SU-DHL-6 (cell line): ENCODE measurements around the gene PRDM16.

Experiments used
- H2AFZ ChIP-seq: fragments of 200-600 bp; sonication (generic); 2 replicates; pipeline ENCODE4 v1.6.1; 2014; ENCODE audit warnings: low read depth, mild to moderate bottlenecking, moderate library complexity, mixed read lengths, antibody characterized with exemption, low read length; ENCODE audit not compliant: severe bottlenecking
- H3F3A ChIP-seq: fragments of 200-600 bp; shearing (Covaris generic); 2 replicates; pipeline ENCODE4 v1.6.0; 2016; ENCODE audit warnings: antibody characterized with exemption, mild to moderate bottlenecking; ENCODE audit not compliant: insufficient read depth
- H3K27ac ChIP-seq: fragments of 200-600 bp; sonication (generic); 2 replicates; pipeline ENCODE4 v1.5.1; 2016; ENCODE audit warnings: low read depth, mild to moderate bottlenecking, low read length, moderate library complexity, mixed read lengths
- H3K27me3 ChIP-seq: fragments of 200-600 bp; sonication (generic), shearing (Covaris generic); 2 replicates; pipeline ENCODE4 v1.6.0; 2014; ENCODE audit warnings: mild to moderate bottlenecking, low read length
- H3K36me3 ChIP-seq: fragments of 200-600 bp; sonication (generic); 2 replicates; pipeline ENCODE4 v1.6.1; 2014; ENCODE audit warnings: mild to moderate bottlenecking, low read length, mixed read lengths
- H3K4me2 ChIP-seq: fragments of 300-600, 200-600 bp; shearing (Covaris generic), sonication (generic); 2 replicates; pipeline ENCODE4 v1.6.0; 2014; ENCODE audit warnings: low read length, low read depth, mild to moderate bottlenecking; ENCODE audit not compliant: poor library complexity, severe bottlenecking
- H3K4me3 ChIP-seq: fragments of 200-600 bp; sonication (generic); 2 replicates; pipeline ENCODE4 v1.5.1; 2014; ENCODE audit warnings: antibody characterized with exemption, low read length, mild to moderate bottlenecking, mixed read lengths; ENCODE audit not compliant: insufficient read depth, poor library complexity, severe bottlenecking
- H3K79me2 ChIP-seq: fragments of 200-600 bp; sonication (generic); 2 replicates; pipeline ENCODE4 v1.6.1; 2014; ENCODE audit warnings: mild to moderate bottlenecking, low read length, moderate library complexity; ENCODE audit not compliant: insufficient read depth
- H3K9ac ChIP-seq: fragments of 200-600 bp; sonication (generic); 2 replicates; pipeline ENCODE4 v1.7.0; 2014; ENCODE audit warnings: mild to moderate bottlenecking, low read length
- H3K9me2 ChIP-seq: fragments of 200-600 bp; sonication (generic); replicated peaks from 2 replicates; pipeline ENCODE4 v1.6.1; 2014; ENCODE audit warnings: low read length; ENCODE audit not compliant: insufficient read depth
- H3K9me3 ChIP-seq: fragments of 200-600 bp; sonication (generic); 2 replicates; pipeline ENCODE4 v1.6.1; 2014; ENCODE audit warnings: low read length, mixed read lengths; ENCODE audit not compliant: insufficient read depth
- H4K20me1 ChIP-seq: fragments of 200-600 bp; sonication (generic); 2 replicates; pipeline ENCODE4 v1.6.1; 2014; ENCODE audit warnings: low read depth, mild to moderate bottlenecking, antibody characterized with exemption, low read length, moderate library complexity, mixed read lengths
- CTCF ChIP-seq: fragments of 200-600 bp; sonication (generic); IDR thresholded peaks from one replicate; pipeline ENCODE4 v1.5.1; 2017; ENCODE audit warnings: antibody characterized with exemption, mild to moderate bottlenecking, low read length, moderate library complexity; ENCODE audit not compliant: insufficient read depth, poor library complexity, severe bottlenecking
- EZH2phosphoT487 ChIP-seq: fragments of 200-600 bp; sonication (generic), shearing (Covaris generic); conservative IDR thresholded peaks from 2 replicates; pipeline ENCODE4 v1.6.1; 2018; ENCODE audit warnings: mild to moderate bottlenecking, antibody characterized with exemption, low read length, moderate library complexity, mixed read lengths

PRDM16 gene

GRCh38 chr1:3339856-3340255 is 270.9 kb downstream of the PRDM16 start:
- H3K9me3 ChIP-seq = no peaks in the 10 kb centered on the region
- H3K36me3 ChIP-seq = no peaks in the 10 kb centered on the region
- no peak overlapping the region for H2AFZ ChIP-seq
- H3K9me2 ChIP-seq = no peaks in the 10 kb centered on the region
- H3K79me2 ChIP-seq = no peaks in the 10 kb centered on the region
- H4K20me1 ChIP-seq = no peaks in the 10 kb centered on the region
- no peak overlapping the region for H3K4me3 ChIP-seq
- H3K9ac ChIP-seq = no peak overlapping the region
- H3F3A ChIP-seq = no peaks in the 10 kb centered on the region
- no peak overlapping the region for H3K4me2 ChIP-seq
- no peaks in the 10 kb centered on the region for H3K27me3 ChIP-seq
- H3K27ac ChIP-seq = no peak overlapping the region
- no peak for TF ChIP-seq EZH2phosphoT487
- TF ChIP-seq CTCF = no peak

- Histone ChIP-seq H3K27ac (no peak overlapping the region), H3K9me3 (no peaks in the 10 kb centered on the region), H3K9me2 (no peaks in the 10 kb centered on the region), H3K79me2 (no peaks in the 10 kb centered on the region), H3F3A (no peaks in the 10 kb centered on the region), H3K36me3 (no peaks in the 10 kb centered on the region), H4K20me1 (no peaks in the 10 kb centered on the region), H3K4me3 (no peak overlapping the region), H3K9ac (no peak overlapping the region), H3K4me2 (no peak overlapping the region), H2AFZ (no peak overlapping the region), H3K27me3 (no peaks in the 10 kb centered on the region)
- TF ChIP-seq CTCF = no peak
- no peak for TF ChIP-seq EZH2phosphoT487
Observed at GRCh38 chr1:3340548-3341235, 271.7 kb downstream of the PRDM16 start.

GRCh38 chr1:3341236-3341994 is 272.4 kb downstream of the PRDM16 start:
- H2AFZ ChIP-seq = no peak overlapping the region
- H3K27ac ChIP-seq = no peak overlapping the region
- H3F3A ChIP-seq = no peaks in the 10 kb centered on the region
- H3K9me3 ChIP-seq = no peaks in the 10 kb centered on the region
- no peak overlapping the region for H3K4me3 ChIP-seq
- H4K20me1 ChIP-seq = no peaks in the 10 kb centered on the region
- no peak overlapping the region for H3K9ac ChIP-seq
- H3K36me3 ChIP-seq = no peaks in the 10 kb centered on the region
- H3K4me2 ChIP-seq = no peak overlapping the region
- no peaks in the 10 kb centered on the region for H3K27me3 ChIP-seq
- no peaks in the 10 kb centered on the region for H3K9me2 ChIP-seq
- no peak for TF ChIP-seq EZH2phosphoT487
- no peak for TF ChIP-seq CTCF
- H3K79me2 ChIP-seq = no peaks in the 10 kb centered on the region
